Measurements from ENCODE around the gene GSKIP.
A peak's percentile ranks its signal among the peaks of the same experiment; 100 is the strongest.

GSKIP gene

GRCh38 chr14:96418075-96418474, 54.7 kb downstream of the GSKIP start:
- TF ChIP-seq CTCF (IDR thresholded peaks at IDR 0.05; ENCODE audit: control extremely low read depth, extremely low read depth, low read depth, missing control alignments): no peak
- no peak for DNase-seq (ENCODE audit: extremely low spot score)
- ChIA-PET POLR2A (no interaction called here), CTCF (interaction anchor here (1.4 to 1.8 kb wide), 3 partner anchors 8 to 123 kb away, joined by 5 read pairs; no protein-coding TSS in a partner anchor)

- TF ChIP-seq CTCF (IDR thresholded peaks at IDR 0.05; ENCODE audit: control extremely low read depth, extremely low read depth, low read depth, missing control alignments): no peak
- ChIA-PET POLR2A (no interaction called here), CTCF (interaction anchor here (1.1 to 1.2 kb wide), 2 partner anchors 13 to 15 kb away, joined by 3 read pairs; no protein-coding TSS in a partner anchor)
- DNase-seq (ENCODE audit: extremely low spot score): no peak
Observed at GRCh38 chr14:96421236-96421635, 57.9 kb downstream of the GSKIP start.

GRCh38 chr14:96422992-96423391, 59.7 kb downstream of the GSKIP start:
- ChIA-PET CTCF (interaction anchor here (0.9 to 1.8 kb wide), 4 partner anchors 71 to 127 kb away, joined by 3 to 9 read pairs (median 4); no protein-coding TSS in a partner anchor), POLR2A (interaction anchor here (0.6 kb wide), 1 partner anchor 50 kb away, joined by 5 read pairs; no protein-coding TSS in a partner anchor)
- DNase-seq (ENCODE audit: extremely low spot score): no peak
- TF ChIP-seq CTCF (IDR thresholded peaks at IDR 0.05; ENCODE audit: control extremely low read depth, extremely low read depth, low read depth, missing control alignments): no peak

GRCh38 chr14:96423446-96424108, 60.3 kb downstream of the GSKIP start:
- ChIA-PET POLR2A (no interaction called here), CTCF (interaction anchor here (0.9 to 1.8 kb wide), 5 partner anchors 71 to 128 kb away, joined by 3 to 9 read pairs (median 4); no protein-coding TSS in a partner anchor)
- no peak for TF ChIP-seq CTCF (IDR thresholded peaks at IDR 0.05; ENCODE audit: control extremely low read depth, extremely low read depth, low read depth, missing control alignments)
- DNase-seq (ENCODE audit: extremely low spot score): no peak

- ChIA-PET CTCF (interaction anchor here (0.7 to 1.8 kb wide), 6 partner anchors 14 to 129 kb away, joined by 3 to 9 read pairs (median 4); no protein-coding TSS in a partner anchor), POLR2A (no interaction called here)
- DNase-seq (ENCODE audit: extremely low spot score): peak; percentile 73
- peak; percentile 73 for TF ChIP-seq CTCF (IDR thresholded peaks at IDR 0.05; ENCODE audit: control extremely low read depth, extremely low read depth, low read depth, missing control alignments)
Observed at GRCh38 chr14:96424109-96424989, 61.0 kb downstream of the GSKIP start.

- POLR2A ChIA-PET: no interaction called here
- CTCF ChIA-PET: no interaction called here
- no peak for TF ChIP-seq CTCF (IDR thresholded peaks at IDR 0.05; ENCODE audit: control extremely low read depth, extremely low read depth, low read depth, missing control alignments)
- no peak for DNase-seq (ENCODE audit: extremely low spot score)
Observed at GRCh38 chr14:96434040-96434439, 70.7 kb downstream of the GSKIP start.
